Occipital lobe (tissue), 2 donors: ENCODE data around the gene UBE2Q1. TPM values are rescaled to one million over a fixed set of nuclear protein-coding genes. Genes with fewer than 3 reads are reported as not detected.

Experiments used
- DNase-seq: peaks from one replicate; lab custom pipeline; 2025; lab: John Stamatoyannopoulos, UW
- total RNA-seq: library from RNA; depleted of rRNA; stranded (reverse); fragments of >200 nt; gene quantifications from one replicate; pipeline ENCODE4 v1.2.3, GENCODE V29; 2014

UBE2Q1 gene
- total RNA-seq, 1 donor from 2014 or later: 20.6 TPM

DNA sequence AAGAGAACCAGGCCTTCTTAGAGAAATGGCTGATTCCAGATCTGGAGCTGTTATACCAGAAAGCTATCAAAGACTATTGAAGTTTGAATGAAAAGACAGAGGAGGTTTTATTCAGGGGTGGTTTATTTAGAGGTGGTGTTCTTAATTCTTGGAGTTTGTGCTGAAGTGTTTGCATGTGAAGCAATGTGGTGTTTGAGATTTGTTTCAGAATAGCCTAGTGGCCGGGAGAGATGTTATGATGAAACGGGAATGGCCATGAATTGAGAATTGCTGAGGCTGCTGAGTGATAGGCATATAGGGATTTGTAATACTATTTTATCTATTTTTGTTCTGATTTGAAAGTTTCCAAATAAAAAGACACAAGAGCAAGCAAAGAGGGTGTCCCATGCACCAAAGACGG is 45.7 kb downstream of the UBE2Q1 start:
- no peak for DNase-seq

DNA sequence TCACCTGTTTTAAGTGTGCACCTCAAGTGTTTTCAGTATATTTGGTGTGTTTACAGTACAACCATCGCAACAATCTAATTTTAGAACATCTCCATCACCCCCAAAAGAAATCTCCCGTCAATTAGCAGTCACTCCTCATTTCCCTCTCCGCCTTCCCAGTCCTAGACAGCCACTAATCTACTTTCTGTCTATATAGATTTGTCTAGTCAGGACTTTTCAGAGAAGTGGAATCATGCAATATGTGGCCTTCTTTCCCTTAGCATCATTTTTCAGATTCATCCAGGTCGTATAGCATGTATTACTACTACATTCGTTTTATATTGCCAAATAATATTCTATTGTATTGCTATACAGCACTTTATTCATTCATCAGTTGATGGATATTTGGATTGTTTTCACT is 54.6 kb downstream of the UBE2Q1 start:
- no peak for DNase-seq

DNA sequence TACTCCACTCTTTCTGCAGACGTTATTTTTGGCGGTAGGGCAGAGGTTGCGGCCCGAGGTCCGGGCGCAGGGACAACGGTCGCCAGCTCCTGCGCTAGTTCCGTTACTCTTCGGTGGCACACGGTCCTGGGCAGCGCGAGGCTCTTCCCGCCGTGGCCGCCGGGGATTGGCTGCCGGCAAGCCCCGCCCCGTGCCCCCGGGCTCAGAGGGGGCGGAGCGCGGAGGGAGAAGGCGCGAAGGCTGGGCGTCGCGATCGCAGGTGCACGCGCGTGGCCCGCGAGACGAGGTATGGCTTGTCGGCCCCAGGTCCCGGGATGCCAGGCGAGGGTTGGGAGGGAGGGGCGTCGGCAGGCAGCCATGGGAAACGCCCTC is 55.7 kb downstream of the UBE2Q1 start:
- DNase-seq: no peak

DNA sequence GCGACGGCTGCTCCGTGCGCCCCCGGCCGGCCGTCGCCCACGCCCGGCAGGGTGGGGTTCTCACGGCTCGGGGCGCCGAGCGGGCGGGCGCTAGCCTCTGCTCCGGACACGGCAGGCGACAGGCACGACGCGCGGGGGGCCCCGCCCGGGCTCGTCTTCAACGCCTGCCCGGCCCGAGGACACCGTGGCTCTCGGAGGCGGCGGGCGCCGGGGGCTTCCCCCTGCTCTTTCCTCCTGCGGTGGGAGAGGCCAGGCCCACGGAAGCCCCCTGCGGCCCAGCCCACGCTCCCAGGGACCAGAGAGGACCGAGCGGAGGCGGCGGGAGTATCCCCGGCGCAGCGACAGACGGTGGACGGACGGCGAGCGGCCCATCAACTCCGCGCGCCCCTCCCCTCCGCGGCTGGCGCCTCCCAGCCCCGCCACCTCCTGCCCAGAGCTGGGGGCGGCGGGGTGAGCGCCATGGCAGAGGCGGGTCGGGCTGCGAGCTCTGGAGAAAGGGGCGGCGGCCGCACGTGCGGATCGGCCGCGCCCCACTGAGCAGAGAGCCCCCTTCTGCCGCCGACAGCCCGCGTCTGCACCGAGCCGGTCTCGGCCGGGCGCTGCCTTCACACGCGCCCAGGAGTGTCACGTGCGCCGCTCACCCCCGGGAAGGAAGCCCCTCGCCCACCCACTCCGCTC is 56.3 kb downstream of the UBE2Q1 start, which contains the start of the genes SHE and TDRD10:
SHE (minus strand) TSS at position 347 of the 678 bp plus-strand sequence. CDS start 386 bp downstream, outside the sequence.
TDRD10 (plus strand) TSS at position 154 of the 678 bp plus-strand sequence. CDS start 4,685 bp downstream, outside the sequence.
- DNase-seq: no peak

DNA sequence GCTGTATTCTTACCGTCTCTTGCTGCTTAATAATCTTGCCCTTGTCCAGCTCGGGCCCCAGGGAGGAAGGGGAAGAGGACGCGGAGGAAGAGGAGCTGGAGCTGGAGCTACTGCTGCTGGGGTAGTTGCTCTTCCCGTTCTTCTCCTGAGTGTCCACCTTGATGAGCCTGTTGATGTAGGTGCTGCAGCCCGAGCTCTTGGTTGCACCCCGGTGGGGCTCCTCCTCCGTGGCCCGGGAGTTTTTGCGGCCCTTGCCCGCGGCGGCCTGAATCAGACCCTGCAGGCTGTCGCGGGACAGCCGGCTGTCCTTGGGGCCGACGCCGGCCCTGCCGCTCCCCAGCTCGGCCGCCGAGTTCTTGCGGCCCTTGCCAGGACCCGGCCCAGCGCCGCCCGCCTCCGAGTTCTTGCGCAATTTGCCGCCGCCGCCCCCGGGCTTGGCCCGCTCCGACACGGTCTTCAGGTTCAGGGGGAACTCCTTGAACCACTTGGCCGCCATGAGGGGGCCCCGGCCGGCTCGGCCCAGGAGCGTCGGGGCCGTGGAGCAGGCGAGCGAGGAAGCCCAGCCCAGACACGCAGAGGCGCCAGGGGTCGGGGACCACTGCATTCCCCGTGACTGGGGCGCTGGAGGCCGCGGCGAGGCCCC is 56.9 kb downstream of the UBE2Q1 start:
- no peak for DNase-seq

DNA sequence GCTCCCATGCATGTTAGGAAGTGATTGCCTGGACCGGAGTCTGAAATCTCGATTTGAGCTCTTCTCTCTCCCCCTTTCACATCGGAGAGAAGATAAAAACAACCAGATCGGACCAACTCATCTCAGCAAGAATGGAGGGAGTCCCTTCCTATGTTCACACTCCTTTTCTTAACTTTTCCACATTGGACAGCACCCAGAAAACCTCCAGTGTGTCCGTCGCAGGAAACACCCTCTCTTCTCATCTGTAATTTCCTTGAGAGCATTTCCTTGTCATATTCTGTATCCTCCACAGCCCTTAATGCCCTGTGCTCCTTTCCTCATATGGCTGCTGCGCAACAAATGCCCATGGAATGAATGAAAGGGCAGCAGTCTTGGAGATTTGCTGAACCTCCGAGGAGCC is 57.9 kb downstream of the UBE2Q1 start:
- no peak for DNase-seq

DNA sequence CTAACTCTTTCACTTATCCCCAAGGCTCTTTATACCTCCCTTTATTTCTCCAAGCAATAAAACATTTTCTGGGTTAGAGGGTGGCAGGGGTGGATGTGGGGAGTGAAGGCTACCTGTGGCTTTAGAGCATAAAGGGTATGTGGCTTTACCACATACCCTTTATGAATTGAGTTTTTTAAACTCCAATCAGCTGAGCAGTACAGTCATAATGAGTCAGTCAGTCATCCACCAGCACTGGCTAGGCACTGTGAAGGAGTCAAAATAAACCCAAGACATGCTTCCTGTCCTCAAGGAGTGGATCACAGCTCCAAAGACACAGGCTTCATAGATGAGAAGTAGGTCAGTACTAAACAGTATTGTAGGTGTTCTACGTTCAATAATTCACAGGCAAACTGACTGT is 59.0 kb downstream of the UBE2Q1 start:
- no peak for DNase-seq

Other genes starting within 250 kb of the UBE2Q1 start
- not detected for gene AQP10, start 237.6 kb downstream of the UBE2Q1 start, total RNA-seq
- 28.5 TPM for gene ATP8B2, start 233.1 kb downstream of the UBE2Q1 start, total RNA-seq
- 2.8 TPM for gene IL6R, start 153.3 kb downstream of the UBE2Q1 start, total RNA-seq
- gene TDRD10, start 56.4 kb downstream of the UBE2Q1 start, total RNA-seq: 0.16 TPM
- gene SHE, start 56.2 kb downstream of the UBE2Q1 start, total RNA-seq: 2.0 TPM
- 20.4 TPM for gene CHRNB2, start 9.1 kb upstream of the UBE2Q1 start, total RNA-seq
- gene ADAR, start 49.5 kb upstream of the UBE2Q1 start, total RNA-seq: 59.1 TPM